Measurements from ENCODE around the gene ZNF175.

ZNF175 gene

GRCh38 chr19:51632126-51632525 is 61.0 kb downstream of the ZNF175 start:
- no peak for DNase-seq

- no peak for DNase-seq
Observed at GRCh38 chr19:51637362-51637978, 66.4 kb downstream of the ZNF175 start.

- DNase-seq = no peak
Observed at GRCh38 chr19:51639916-51640315, 68.8 kb downstream of the ZNF175 start.

GRCh38 chr19:51640386-51640785 is 69.3 kb downstream of the ZNF175 start:
- no peak for DNase-seq

- DNase-seq = no peak
Observed at GRCh38 chr19:51641648-51642047, 70.6 kb downstream of the ZNF175 start.

All from C1 segment of cervical spinal cord (tissue), 14 donors.